HG02885 (cell line): ENCODE results near the gene MED7.
A peak's percentile ranks its signal among the peaks of the same experiment; 100 is the strongest.

ENCODE experiments used
- ATAC-seq: cut with Tn5 transposase; IDR thresholded peaks from one replicate; pipeline ENCODE4 v1.9.1; 2021; ENCODE audit warnings: mild to moderate bottlenecking; ENCODE audit not compliant: unreplicated experiment, poor library complexity

Gene MED7

DNA sequence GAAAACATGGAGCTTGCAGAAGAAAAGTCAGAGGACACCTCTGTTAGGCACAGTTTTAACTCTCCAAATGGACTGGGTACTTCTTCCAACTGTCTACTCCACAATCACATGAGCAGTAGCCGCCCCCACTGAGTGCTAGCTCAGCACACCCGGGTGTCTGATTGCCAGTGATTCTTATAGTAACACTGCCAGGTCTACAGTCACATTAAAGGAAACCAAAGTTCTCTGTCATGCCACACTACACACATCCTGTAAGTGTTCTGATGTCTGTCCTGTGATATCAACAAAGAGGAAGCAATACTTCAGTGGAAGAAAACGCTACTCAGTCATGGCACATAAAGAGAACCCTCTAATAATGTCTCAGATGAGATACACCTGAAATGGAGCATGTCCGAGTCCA, 33.7 kb downstream of the MED7 start, which contains the start of gene HAVCR2:
Gene HAVCR2 (minus strand): TSS at position 69 of the 400 bp plus-strand sequence. CDS start 61 bp downstream, at position 8.
- peak; percentile 84 for ATAC-seq

- ATAC-seq, result no peak
These were observed 35.2 kb downstream of the MED7 start for GRCh38 chr5:157107508-157107907.

- ATAC-seq, result peak; percentile 35
These were observed 35.8 kb downstream of the MED7 start for GRCh38 chr5:157106630-157107461.

DNA sequence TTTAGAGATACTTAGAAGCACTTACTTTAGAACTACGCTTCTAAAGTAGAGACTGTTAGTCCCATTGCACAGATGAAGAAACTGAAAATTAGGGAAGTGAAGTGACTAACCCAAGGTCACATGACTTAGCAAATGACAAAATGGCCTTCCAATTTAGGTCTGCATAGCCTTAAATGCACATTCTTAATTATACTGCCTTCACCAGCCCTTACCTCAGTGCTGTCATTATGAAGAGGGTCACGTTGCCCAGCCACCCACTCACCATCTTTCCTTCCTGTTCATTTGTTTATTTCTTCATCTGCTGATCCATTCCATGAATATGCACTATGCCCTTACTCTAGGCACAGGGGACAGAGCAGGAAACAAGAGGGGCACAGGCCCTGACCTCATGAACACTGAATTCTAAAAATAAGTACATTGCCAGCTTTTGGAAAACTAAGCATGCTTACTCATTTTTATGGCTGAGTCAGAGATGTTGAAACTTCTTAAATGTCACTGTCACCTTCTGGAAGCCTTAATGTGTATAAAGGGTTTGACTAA, 42.5 kb downstream of the MED7 start:
- ATAC-seq, result peak; percentile 37

- ATAC-seq, result peak; percentile 62
These were observed 54.2 kb downstream of the MED7 start for GRCh38 chr5:157088342-157088990.
